GM19023 (cell line): Measurements from ENCODE around the gene OR14A16.

Experiments
- ATAC-seq: cut with Tn5 transposase; IDR thresholded peaks from one replicate; pipeline ENCODE4 v1.9.1; 2021; ENCODE audit warnings: mild to moderate bottlenecking, moderate library complexity; ENCODE audit not compliant: unreplicated experiment

OR14A16 gene, protein sequence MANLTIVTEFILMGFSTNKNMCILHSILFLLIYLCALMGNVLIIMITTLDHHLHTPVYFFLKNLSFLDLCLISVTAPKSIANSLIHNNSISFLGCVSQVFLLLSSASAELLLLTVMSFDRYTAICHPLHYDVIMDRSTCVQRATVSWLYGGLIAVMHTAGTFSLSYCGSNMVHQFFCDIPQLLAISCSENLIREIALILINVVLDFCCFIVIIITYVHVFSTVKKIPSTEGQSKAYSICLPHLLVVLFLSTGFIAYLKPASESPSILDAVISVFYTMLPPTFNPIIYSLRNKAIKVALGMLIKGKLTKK

DNA sequence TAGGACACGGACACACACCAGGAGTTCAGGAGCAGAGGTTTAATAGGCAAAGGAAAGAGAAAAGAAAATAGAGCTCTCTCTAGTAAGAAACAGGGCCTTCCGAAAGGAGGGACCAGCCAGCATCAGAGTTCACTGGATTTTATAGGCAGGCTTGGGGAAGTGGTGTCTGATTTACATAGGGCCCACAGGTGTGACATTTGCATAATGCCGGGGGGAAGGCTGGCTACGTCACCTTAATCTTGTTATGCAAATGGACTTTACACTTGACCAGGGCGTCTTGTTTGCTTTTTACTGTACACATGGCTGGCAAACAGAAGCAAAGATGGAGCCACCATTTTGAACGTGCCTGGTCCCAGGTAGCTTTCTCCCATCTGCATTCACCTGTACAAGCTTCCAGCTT lies at the start of gene OR14A16:
Gene OR14A16, minus strand, starts transcription at position 97 of the 400 bp plus-strand sequence. CDS start 8,390 bp downstream, outside the sequence.
- ATAC-seq, result no peak

DNA sequence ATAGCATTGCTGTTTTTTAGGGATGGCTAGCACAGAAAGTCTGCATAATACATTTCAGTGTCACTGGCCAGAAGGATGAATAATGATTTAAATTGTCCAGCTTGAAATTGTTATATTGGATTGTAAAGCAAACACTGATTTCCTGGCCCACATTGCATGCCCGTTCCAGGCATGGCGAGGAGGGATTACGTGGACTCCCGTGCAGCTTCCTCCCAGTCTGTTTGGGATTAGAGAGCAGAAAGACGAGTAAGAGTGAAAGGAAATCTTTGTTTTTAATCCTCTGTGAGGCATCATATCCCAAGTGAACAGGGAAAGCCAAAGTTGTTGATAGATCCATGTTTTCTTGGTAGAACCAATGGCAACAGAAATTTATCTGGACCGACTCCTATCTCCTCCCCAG lies 41.5 kb upstream of the OR14A16 start:
- no peak for ATAC-seq

DNA sequence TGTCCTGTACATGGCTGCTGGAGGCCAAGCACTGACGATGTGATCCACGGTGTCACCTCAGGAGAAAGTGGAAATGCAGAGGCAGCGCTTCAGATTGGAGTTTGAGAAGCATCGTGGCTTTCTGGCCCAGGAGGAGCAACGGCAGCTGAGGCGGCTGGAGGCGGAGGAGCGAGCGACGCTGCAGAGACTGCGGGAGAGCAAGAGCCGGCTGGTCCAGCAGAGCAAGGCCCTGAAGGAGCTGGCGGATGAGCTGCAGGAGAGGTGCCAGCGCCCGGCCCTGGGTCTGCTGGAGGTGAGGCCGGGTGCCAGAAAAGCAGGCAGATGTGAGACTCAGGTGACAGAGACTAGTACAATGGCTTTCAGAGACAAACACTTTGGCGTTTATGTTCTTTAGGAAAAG lies 40.7 kb upstream of the OR14A16 start:
- no peak for ATAC-seq

DNA sequence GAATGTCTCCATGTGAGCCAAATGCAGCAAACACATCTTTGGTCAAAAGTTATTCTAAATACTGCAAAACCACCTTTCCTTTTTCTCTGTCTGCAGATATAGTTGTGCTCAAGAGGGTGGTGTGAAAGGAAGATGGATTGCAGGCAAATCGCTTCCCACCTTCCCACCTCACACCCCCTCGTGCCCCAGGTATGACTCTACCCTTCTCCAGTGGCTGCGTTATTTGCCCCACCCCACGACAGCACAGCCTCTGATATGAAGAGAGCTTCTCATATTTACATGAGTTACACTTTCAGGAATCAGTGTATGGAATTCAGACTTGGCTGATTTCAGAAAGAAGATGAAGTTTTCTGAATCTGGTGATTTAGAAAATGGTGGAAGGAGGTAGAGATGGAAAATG lies 38.8 kb upstream of the OR14A16 start:
- no peak for ATAC-seq

DNA sequence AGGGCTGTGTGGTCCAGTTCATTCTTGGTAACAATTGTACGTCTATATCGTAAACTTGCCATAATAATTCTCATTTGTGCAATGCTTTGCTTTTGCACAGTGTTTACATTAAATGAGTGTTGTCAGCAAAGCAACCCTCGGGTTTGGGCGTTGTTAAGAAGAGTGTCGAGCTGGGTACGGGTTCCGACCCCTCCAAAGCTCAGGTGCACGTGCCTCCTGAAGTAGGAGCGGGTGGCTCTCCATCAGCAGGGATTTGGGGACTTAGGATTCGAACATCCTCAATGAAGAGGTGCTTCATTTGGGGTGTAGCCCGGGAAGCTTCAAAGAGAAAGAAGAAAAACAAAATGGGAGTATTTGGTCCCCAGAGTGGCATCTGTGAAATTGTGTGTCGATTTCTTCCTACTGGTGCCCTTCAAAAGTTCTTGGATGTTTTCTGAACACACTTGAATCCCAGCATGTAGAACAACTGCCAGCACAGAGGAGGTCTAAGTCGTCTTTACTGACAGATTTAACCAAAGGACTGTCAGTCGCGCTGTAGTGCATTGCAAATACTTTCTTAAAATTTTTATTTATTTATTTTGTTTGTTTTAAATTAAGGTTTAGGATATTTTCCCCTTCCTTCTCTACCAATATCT lies 34.2 kb upstream of the OR14A16 start:
- no peak for ATAC-seq

DNA sequence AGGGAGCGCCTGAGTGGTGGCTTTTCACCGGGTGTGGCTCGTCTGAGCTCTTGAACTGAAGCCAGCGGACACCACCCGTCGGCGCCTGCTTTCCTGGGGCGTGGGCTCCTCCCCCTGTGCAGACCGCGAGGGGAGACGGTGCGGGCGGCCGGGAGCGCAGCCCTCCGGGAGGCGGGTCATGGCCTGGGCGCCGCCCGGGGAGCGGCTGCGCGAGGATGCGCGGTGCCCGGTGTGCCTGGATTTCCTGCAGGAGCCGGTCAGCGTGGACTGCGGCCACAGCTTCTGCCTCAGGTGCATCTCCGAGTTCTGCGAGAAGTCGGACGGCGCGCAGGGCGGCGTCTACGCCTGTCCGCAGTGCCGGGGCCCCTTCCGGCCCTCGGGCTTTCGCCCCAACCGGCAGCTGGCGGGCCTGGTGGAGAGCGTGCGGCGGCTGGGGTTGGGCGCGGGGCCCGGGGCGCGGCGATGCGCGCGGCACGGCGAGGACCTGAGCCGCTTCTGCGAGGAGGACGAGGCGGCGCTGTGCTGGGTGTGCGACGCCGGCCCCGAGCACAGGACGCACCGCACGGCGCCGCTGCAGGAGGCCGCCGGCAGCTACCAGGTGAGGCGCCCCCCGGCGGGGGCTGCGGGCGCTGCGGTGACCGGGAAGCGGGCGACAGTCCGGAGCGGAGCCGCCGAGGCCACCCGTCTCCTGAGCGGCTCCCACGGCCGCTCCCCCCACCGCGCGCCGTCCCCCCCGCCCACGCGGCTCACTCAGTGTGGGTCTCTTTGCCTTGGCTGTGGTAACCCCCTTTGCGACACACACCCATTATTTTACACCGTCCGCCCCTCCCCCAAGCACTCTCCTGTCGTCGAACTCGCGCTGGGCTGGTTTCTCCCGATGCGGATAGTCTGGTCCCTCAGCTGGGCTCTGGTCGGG lies 33.4 kb upstream of the OR14A16 start, which contains the start of gene TRIM58:
Gene TRIM58, plus strand, starts transcription at position 119 of the 916 bp plus-strand sequence. Its CDS starts 60 bp downstream, at position 179.
- peak; percentile 55 for ATAC-seq

DNA sequence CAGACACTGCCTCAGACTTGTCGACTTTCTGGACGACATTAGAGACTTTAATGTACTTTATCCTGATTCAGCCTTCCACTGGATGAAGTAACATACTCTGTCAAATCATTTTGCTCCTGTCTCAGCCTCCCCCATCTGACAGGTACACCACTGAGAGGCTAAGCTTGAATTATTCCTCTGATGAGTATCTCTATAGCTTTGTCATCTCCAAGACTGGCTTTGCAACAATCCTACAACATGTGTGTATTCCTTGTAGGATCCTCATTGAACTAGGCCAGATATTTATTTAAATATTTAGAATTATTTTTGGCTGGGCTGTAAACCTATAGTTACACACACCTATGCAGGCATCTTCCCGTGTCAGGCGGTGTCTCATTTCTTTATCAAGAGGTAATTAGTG lies 32.0 kb upstream of the OR14A16 start:
- no peak for ATAC-seq

DNA sequence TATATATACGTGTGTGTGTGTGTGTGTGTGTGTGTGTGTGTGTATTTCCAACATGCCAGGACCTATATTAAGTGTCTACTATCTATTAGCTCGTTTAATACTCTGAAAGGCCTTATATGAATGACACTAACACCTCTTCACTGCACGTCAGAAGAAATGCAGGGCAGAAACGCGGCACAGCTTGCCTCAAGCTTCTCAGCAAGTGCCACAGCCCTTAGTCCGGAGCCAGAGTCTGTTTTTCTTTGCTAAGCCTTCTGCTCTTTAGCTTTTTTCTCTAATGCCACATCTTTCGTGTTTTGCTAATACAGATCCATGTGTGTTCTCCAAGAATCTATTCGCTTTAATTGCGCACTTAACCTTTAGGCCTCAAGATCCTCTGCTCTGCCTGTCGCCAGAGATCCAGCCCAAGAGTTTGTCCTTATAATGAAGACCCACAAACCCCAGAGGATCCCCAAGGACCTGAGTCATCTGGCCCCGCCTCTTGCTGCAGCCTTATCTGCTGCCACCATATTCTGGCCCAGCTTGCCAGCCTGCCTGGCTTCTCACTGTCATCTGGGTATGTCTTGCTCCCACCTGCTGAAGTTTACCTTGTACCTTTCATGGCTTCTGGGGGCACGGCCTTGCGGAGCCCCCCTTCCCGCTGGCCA lies 31.1 kb upstream of the OR14A16 start:
- ATAC-seq, result no peak

DNA sequence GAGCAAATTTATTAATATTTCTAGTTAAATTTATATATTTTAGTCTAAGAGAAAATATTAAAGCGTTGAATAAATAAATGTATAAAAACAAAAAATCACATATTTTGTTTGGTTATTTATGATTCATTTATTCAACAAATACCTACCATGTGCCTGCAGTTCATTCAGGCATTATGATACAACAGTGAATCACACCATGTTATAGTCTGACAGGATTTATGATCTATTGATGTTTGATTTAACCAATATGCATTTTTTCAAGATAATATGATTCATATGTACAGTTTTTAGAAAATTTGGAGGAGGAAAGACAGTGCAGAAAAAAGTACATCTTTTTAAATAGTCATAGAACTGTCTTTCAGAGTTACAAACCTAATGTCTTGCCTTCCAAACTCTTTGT lies 25.7 kb upstream of the OR14A16 start:
- ATAC-seq, result no peak

DNA sequence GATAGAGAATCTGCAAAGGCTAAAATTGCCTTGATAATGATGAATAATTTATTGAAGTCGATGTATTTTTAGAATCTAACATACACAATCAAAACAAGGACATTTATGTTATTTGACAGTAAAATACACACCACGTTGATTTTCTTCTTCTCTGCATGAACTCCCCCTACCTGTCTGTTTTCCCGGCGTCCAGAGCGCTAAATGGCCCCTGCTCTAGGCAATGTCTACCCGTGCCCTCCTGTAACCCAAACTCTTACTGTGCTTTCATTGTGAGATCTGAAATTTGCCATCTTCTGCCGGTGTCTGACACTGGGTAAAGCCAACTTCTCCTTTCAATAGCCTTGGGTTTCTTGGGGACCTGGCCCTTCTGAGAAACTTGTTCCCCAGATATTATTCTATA lies 24.4 kb upstream of the OR14A16 start:
- ATAC-seq, result no peak

DNA sequence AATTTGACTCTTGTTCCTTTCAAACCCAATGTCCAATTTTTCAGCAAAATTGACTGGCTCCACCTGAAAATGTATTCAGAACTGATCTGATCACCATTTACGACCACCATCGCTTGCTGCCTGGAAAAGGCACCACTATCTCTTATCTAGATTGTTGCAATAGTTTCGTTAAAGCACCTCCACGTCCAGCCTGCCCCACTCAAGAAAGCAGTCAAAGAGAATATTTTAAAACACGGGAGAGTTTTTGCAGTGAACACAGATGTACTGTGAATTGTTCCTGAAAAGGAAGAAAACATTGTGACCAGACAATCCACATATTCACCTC lies 21.7 kb upstream of the OR14A16 start:
- no peak for ATAC-seq

DNA sequence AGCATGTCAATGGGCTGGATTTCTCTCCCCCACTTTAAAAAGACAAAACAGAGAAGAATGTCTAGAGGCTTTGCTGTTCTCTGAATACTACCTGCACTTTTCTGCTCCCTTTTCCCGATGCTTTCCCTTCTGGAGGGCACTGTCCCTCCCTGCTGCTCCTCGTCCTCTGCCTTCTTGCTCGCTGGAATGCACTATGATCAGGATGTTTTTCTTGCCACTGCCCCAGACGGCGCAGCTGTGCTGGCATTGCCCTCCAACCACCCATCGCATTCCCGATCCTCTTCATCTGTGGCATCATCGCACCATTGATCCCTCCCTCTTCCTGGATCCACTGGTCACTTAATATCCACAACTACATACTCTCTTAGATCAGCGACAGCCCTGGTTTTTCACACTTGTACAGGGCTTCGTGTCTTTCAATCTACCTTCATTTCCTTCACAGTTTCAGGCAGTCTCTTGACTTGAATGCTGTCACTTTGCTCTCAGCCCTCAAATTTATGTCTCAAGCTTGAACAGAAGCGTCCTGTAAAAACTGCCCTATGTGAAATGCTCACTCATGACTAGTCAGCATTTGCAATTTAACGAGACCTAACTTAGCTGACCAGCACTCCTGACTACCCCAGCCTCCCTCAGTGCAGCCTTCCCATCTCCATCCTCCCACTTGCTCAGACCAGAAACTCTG lies 21.2 kb upstream of the OR14A16 start:
- ATAC-seq, result no peak

DNA sequence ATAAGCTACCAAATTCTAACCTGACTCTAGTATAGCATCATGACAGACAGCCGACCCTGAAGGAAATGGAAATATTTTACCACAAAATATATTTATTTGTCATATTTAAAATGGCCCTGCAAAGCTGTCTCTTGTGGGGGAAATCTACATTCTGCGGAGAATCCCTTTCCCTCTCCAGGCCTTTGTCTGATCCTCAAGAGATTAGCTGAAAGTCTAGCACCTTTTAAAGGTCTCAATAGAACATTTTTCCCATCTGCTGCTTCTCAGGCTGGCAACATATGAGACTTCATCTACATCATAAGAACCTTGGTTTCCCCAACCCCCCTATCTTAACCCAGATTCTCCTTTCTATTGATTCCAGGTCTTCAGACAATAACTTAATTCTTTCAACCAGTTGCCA lies 19.5 kb upstream of the OR14A16 start:
- ATAC-seq, result no peak

DNA sequence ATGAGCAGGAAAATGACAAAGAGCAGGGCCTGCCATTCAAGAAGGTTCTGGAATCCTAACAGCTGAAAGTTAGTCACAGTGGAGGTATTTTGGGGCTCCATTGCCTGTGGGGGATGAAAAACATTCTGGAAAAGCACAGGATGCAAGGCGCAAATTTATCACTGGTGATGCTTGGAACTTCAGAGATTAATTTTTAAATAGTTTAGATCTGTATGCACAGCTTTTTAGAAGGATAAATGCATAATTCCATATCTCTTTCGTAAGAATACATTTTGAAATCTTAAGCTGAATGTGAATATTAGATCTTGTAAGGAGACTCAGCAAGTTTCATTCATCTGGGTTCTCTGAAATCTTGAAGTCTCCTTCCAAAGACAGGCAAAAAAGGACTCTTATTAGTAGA lies 17.9 kb upstream of the OR14A16 start, which contains the start of gene OR11L1:
Gene OR11L1, minus strand, starts transcription at position 101 of the 400 bp plus-strand sequence. Its CDS starts 0 bp downstream, at position 101.
- ATAC-seq, result no peak

DNA sequence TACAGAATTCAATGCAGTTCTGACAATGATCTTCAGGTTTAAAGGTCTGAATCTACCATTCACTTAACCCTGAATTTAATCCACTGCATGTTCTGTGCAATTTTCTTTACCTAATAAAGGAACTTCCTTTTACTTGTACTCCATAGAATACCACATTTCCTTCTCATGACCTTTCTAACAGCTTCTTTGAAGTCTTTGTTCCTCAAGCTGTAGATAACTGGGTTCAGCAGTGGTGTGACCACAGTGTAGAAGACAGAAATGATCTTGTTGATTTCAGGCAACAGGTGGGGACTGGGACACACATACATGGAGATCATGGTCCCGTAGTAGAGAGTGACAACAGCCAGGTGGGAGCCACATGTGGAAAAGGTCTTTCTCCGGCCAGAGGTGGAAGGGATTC lies 16.9 kb upstream of the OR14A16 start:
- ATAC-seq, result no peak

DNA sequence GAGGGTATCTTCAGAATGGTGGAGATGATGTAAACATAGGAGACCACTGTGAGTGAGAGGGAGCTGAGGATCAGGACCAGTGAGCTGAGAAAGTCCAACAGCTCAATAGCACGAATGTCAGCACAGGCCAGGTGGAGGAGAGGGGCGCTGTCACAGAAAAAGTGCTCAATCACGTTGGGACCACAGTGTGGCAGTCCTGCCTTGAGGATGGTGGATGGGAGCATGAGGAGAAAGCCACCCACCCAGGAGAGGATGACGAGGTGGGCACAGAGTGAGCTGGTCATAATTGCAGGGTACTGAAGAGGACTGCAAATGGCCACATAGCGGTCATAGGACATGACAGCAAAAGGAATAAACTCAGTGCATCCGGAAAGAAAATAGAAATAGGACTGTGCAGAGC lies 9.7 kb upstream of the OR14A16 start:
- ATAC-seq, result no peak

DNA sequence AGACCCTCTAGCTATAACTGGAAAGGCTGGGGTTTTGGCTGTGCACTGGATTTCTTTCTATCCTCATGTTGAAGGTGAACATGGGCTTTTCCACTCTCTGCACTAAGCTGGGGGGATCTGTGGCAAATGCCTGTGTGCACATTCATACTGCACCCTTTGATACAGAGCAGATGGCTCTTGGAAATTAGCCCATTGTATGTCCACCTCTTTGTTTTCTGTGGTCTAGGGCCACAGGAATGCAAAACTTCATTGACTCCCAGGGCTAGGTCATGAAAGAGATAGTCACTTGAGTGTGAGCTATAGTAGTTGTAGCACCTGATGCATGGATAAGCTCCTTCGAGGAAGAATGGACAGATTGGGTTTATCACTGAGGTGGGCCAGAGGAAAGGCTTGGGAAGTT lies 5.7 kb upstream of the OR14A16 start:
- no peak for ATAC-seq

DNA sequence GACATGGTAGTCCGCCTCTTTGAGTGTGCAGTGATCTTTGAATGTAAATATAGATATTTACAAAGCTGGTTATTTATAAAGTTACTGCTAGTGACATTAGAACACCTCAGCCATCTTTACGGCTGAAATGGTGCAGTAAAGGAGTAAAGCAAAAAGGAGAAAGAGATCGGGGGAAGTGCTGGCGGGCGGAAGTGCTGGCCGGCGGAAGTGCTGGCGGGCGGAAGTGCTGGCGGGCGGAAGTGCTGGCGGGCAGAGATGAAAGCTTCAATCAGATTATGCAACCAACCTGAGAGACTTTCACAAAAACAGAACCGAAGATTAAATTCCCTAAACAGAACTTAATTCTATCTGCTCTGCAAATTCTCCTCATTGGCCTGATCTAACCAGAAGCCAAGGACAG lies 1.4 kb upstream of the OR14A16 start:
- ATAC-seq, result no peak

DNA sequence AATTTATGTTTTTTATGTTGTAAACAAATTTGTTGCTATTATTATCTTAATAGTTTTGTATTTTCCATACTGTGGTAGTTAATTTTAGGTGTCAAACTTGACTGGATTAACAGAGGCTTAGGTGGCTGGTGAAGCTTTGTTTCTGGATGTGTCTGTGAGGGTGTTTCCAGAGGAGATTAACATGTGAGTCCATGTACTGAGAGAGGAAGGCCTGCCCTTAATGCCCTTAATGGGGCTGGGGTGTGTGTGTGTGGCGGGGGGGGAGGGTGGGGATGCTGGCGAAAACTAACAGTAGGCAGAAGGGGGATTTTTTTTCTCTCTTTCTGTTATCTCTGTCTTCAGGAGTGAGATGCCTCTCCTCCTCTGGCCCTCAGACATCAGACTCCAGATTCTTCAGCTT lies 1.9 kb downstream of the OR14A16 start:
- ATAC-seq, result no peak

DNA sequence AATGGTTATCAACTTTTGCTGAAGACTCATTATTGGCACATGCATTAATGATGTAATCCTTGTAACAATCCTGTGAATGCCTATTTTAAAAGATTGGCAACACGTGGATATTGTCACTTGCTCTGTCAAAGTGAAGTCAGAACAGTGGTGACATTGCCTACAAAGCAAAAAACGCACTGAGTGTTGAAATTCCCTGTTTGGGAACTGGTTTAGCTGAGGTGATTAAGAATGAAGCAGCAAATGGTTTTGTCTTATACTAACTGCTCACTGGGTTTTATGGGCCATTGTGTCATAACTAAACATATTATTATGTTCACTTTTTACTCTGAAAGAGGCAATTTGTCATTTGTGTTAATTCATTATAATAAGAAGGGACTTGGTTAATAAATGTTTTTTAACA lies 11.3 kb downstream of the OR14A16 start:
- no peak for ATAC-seq

DNA sequence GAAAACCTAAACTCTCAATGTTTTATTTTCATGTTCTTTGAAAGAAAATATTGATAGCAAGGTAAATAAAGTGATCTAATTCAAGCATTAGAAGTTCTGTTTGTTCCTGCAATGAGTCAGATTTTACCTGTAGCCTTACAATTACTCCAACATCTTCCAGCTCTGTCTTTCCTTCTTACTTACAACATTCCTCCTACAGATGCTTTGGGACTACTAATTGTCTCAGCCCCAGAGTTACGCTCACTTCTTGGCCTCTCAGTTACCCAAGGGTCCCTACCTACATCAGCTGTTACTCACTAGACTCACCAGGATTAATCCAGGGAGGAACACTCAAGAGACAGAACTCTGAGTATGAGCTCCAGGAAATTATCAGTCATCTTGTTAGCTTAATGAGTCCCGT lies 26.4 kb downstream of the OR14A16 start:
- ATAC-seq, result no peak
